GM12878 (cell line): ENCODE measurements around the gene PPP1R12B. TPM values are rescaled to one million over a fixed set of nuclear protein-coding genes. Genes with fewer than 3 reads are reported as not detected.

Source experiments
- BACH1 ChIP-seq: fragments of 450-650 bp; IDR thresholded peaks from 2 replicates; pipeline ENCODE4 v1.6.1; 2017; ENCODE audit warnings: mild to moderate bottlenecking, borderline replicate concordance
- BHLHE40 ChIP-seq, 2 experiments: fragments of 450-650 bp in 1 of 2; IDR thresholded peaks; 2 replicates each; pipeline ENCODE4 v1.6.1; 2011 to 2017; ENCODE audit warnings: low read depth in 2 of 2, borderline replicate concordance in 1 of 2, improper control_type of control experiment in 1 of 2, low read length in 1 of 2, mild to moderate bottlenecking in 1 of 2
- EZH2 ChIP-seq: IDR thresholded peaks from 2 replicates; pipeline ENCODE4 v1.6.1; 2012; ENCODE audit warnings: low read depth, mild to moderate bottlenecking, control low read depth, inconsistent platforms, low read length, borderline replicate concordance; ENCODE audit not compliant: control insufficient read depth
- HCFC1 ChIP-seq: fragments of 150-350 bp; IDR thresholded peaks from 2 replicates; pipeline ENCODE4 v1.6.1; 2014; ENCODE audit warnings: low read length
- HDAC2 ChIP-seq: fragments of 200-600 bp; sonication (generic); IDR thresholded peaks from 2 replicates; pipeline ENCODE4 v1.6.1; 2017
- HDGF ChIP-seq: fragments of 450-650 bp; IDR thresholded peaks from 2 replicates; pipeline ENCODE4 v1.6.1; 2016; ENCODE audit warnings: antibody characterized with exemption
- NR2C2 ChIP-seq: IDR thresholded peaks from 2 replicates; pipeline ENCODE4 v1.6.1; 2011; ENCODE audit warnings: borderline replicate concordance, low read depth; ENCODE audit not compliant: control insufficient read depth, insufficient read length
- NR2F1 ChIP-seq: fragments of 450-650 bp; conservative IDR thresholded peaks from 2 replicates; pipeline ENCODE4 v1.6.1; 2017; ENCODE audit warnings: mild to moderate bottlenecking
- NRF1 ChIP-seq: conservative IDR thresholded peaks from 2 replicates; pipeline ENCODE4 v1.6.1; 2011; ENCODE audit warnings: mild to moderate bottlenecking, low read depth, low read length, improper control_type of control experiment
- PAX5 ChIP-seq: IDR thresholded peaks from 2 replicates; pipeline ENCODE4 v1.6.1; 2011; ENCODE audit warnings: low read depth, low read length, borderline replicate concordance
- PAX8 ChIP-seq: fragments of 450-650 bp; IDR thresholded peaks from 2 replicates; pipeline ENCODE4 v1.6.1; 2017; ENCODE audit warnings: mild to moderate bottlenecking, moderate library complexity
- PBX3 ChIP-seq: IDR thresholded peaks from 2 replicates; pipeline ENCODE4 v1.6.1; 2011; ENCODE audit warnings: mild to moderate bottlenecking, low read depth, low read length, moderate library complexity; ENCODE audit not compliant: insufficient replicate concordance
- POLR2AphosphoS5 ChIP-seq: IDR thresholded peaks from 2 replicates; pipeline ENCODE4 v1.6.1; 2011; ENCODE audit warnings: mild to moderate bottlenecking, low read length, inconsistent platforms
- SREBF1 ChIP-seq: IDR thresholded peaks from 2 replicates; pipeline ENCODE4 v1.6.1; 2012; ENCODE audit warnings: mild to moderate bottlenecking, low read length
- STAT3 ChIP-seq: IDR thresholded peaks from 2 replicates; pipeline ENCODE4 v1.6.1; 2011; ENCODE audit warnings: low read depth, low read length, improper control_type of control experiment
- SUZ12 ChIP-seq: fragments of 200-600 bp; sonication (generic); IDR thresholded peaks from one replicate; pipeline ENCODE4 v1.6.1; 2018; ENCODE audit warnings: antibody characterized with exemption, mild to moderate bottlenecking; ENCODE audit not compliant: unreplicated experiment
- TCF7 ChIP-seq: IDR thresholded peaks from 2 replicates; pipeline ENCODE4 v1.6.1; 2014; ENCODE audit warnings: antibody characterized with exemption, borderline replicate concordance
- USF2 ChIP-seq: IDR thresholded peaks from 2 replicates; pipeline ENCODE4 v1.6.1; 2011; ENCODE audit warnings: low read depth, low read length, improper control_type of control experiment, borderline replicate concordance
- ZBTB40 ChIP-seq: fragments of 450-650 bp; IDR thresholded peaks from 2 replicates; pipeline ENCODE4 v1.6.1; 2016; ENCODE audit warnings: mild to moderate bottlenecking, moderate library complexity, borderline replicate concordance
- polyA plus RNA-seq, 11 experiments: library from polyadenylated mRNA; depleted of rRNA in 4 of 11; unstranded in 6 of 11; stranded (reverse) in 5 of 11; fragments of >200 nt; fragmentation: Nextera tagmentation in 4 of 11; fragmentation: Illumina TruSeq in 1 of 11; extraction: Ambion mirVana in 4 of 11; extraction: Trizol in 1 of 11; gene quantifications; 1 replicate in 1 of 11; 2 replicates in 10 of 11; pipeline versions ENCODE4 v1.2.1 to v1.2.3, GENCODE V29; 2011 to 2016; ENCODE audit warnings: inconsistent platforms in 2 of 11, missing spikeins in 2 of 11, low read depth in 1 of 11
- total RNA-seq, 4 experiments: library from RNA; depleted of rRNA in 3 of 4; stranded (reverse); fragments of >200 nt in 3 of 4; fragmentation: Illumina TruSeq in 1 of 4; extraction: Trizol in 1 of 4; gene quantifications; 2 replicates each; pipeline versions ENCODE4 v1.2.1 to v1.2.3, GENCODE V29; 2013 to 2021

Gene PPP1R12B
- total and polyA plus RNA-seq, 10 of the 15 experiments (the other 5 are each of a cell fraction or from before 2014, with no cell fraction given): 0.29 to 9.4 (median 4.7) TPM

- TF ChIP-seq HDGF (no peak), POLR2AphosphoS5 (no peak), NR2F1 (peak; percentile 97), EZH2 (no peak), NRF1 (peak; percentile 82), ZBTB40 (peak; percentile 84; the same call in 1 of the 2 replicates), BHLHE40 (IDR thresholded peaks at IDR 0.05; ENCODE audit: borderline replicate concordance in 1 of 2, low read depth in 2 of 2, low read length in 1 of 2) (peak; percentile 85 to 88), HDAC2 (no peak), STAT3 (no peak), USF2 (peak; percentile 50; the same call in 1 of the 2 replicates), PAX5 (no peak), PBX3 (no peak), SREBF1 (peak; percentile 90), HCFC1 (peak; percentile 98), SUZ12 (no peak), BACH1 (no peak), NR2C2 (no peak), TCF7 (no peak), PAX8 (no peak)
These were observed at the start of gene PPP1R12B (continued) for GRCh38 chr1:202348509-202349205.
